NCI-H2196 (cell line): ENCODE results near the gene GGT7.
"Not testable (repeated sequence)": the region's sequence is repeated elsewhere in the genome, so short reads cannot be mapped to it uniquely, and the experiment has no call there.

Experiments used
- DNase-seq: peaks from one replicate; lab custom pipeline; 2025; ENCODE audit not compliant: unreplicated experiment; lab: John Stamatoyannopoulos, UW

GGT7 gene, protein sequence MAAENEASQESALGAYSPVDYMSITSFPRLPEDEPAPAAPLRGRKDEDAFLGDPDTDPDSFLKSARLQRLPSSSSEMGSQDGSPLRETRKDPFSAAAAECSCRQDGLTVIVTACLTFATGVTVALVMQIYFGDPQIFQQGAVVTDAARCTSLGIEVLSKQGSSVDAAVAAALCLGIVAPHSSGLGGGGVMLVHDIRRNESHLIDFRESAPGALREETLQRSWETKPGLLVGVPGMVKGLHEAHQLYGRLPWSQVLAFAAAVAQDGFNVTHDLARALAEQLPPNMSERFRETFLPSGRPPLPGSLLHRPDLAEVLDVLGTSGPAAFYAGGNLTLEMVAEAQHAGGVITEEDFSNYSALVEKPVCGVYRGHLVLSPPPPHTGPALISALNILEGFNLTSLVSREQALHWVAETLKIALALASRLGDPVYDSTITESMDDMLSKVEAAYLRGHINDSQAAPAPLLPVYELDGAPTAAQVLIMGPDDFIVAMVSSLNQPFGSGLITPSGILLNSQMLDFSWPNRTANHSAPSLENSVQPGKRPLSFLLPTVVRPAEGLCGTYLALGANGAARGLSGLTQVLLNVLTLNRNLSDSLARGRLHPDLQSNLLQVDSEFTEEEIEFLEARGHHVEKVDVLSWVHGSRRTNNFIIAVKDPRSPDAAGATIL

DNA sequence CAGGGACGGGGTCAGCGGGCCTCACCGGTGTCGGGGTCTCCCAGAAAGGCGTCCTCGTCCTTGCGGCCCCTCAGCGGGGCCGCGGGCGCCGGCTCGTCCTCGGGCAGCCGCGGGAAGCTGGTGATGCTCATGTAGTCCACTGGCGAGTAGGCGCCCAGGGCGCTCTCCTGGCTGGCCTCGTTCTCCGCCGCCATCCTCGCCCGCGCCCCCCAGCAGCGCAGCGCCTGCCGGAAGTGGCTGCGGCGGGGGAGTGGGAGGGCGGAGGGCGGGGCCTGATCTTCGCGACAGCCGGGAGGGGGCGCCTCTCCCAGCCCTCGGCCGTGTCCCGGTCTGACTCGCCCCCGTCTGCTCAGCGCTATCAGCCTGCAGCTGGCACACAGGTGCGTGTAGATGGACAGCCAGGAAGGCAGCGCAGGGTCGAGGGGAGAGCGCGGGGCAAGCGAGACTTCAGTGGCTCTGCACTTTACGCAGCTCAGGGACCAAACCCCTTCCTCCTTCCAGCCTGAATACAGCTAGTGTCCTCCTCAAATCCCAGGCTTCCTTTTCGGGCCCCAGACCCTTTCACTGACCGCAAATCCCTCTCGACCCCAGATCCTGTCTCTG lies at the start of gene GGT7:
Gene GGT7 (minus strand): TSS at position 235 of the 603 bp plus-strand sequence. CDS start 41 bp downstream, at position 194.
- peak; percentile 83 for DNase-seq

DNA sequence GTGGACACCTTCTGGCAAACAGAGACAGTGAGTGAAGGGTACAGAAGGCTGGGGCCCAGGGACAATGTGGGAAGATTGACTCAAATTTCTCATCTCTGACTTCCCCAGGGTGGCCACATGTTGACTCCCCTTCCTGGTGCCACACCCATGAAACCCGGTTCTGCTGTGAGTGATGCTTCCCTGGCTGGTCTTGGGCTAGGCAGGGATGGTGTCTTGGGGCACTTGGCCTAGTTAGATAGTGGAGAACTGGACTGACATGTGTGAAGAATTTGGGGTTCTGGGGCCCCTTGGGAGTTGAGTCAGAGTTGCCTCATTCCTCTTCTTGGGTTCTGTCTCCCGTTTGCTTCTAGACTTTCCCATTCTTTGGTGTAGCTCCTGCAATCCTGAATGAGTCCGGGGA lies 48.8 kb upstream of the GGT7 start:
- no peak for DNase-seq

DNA sequence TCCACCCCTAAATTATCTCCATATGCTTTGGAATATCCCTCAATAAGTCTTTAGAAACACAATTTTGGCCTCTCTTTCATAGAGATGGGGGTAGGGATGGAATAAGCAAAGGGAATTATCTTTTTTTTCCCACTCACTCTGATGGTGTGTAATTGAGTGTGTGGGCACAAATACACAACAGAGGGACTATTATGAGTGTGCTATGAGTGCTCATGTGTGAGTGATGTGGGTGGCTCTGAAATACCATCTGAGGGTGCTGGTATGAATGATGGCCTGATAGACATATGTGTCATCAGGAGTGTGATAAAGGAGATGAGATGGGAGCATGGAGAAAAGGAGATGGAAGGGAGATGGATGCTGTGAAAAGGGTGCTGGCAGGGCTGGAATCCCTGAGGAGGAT lies 47.4 kb upstream of the GGT7 start:
- no peak for DNase-seq

DNA sequence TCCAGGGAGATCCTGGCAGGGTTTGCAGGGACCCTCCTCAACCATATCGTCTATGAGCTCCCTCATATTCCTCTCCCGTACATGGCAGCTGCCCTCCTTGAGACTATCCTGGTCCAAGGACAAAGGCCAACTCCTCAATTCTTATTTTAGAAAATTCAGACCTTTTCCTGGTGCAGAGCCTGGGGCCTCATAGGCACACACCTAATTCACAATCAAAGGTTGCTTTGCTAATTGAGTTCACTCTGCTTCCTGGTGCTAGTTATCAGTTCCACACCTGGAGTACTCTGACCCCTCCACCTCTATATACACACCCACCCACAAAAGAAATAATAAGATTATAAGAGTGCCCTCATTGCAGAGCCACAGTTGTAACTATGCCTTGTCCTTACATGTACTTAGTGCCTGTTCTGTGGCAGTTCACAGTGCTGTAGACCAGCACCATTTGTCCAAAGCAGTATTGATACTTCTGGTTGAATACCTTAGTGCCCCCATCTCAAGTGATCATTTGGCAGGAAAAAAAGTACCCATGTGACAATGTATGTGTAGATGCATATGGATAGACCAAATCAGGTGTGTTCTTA lies 44.2 kb upstream of the GGT7 start:
- no peak for DNase-seq

DNA sequence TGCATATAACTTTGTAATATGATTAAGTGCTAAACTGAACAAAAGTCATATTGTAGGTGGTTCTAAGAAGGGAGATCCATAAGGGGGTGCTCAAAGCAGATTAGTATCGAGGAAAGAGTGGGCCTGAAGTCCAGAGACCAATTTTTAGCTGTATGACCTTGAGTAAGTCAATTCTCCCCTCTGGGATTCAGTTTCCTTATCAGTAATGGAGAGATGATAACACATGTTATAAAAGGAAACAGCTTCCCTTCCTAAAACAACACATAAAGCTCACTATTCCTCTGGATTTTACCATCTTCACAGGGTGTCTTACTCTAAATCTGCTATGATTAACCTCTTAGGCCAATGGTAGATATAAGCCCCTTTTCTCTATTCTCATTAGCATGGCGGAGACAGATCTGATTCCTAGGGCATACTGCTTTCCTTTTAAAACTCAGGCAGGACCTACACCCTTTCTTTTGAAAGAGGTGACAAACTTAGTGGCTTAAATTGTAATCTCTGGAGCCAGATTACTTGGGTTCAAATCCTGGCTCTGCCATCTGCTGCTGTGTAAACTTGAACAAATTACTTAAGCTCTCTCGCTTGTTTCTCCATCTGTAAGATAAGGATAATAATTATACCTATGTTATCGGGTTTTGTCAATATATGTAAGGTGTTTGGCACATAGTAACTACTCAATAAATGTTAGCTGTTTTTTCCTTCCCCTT lies 43.2 kb upstream of the GGT7 start:
- DNase-seq: no peak

DNA sequence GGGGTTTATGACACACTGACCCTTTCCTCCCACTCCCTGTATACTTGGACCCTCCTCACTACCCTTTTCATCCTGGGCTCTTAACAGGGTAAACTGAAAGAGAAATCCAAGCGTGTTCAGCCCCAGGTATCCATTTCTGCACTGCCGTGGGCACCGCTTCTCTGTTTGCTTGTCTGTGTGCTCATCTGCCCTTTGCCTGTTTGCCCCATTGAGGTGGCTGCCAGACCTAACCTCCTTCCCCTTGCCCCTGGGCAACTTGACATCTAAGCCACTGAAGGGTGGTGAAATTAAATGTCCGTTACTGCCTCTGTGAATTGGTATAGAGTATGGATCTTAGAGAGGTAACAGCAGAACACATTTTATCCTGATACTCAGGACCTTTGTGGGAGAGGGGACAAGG lies 42.5 kb upstream of the GGT7 start:
- DNase-seq: no peak

DNA sequence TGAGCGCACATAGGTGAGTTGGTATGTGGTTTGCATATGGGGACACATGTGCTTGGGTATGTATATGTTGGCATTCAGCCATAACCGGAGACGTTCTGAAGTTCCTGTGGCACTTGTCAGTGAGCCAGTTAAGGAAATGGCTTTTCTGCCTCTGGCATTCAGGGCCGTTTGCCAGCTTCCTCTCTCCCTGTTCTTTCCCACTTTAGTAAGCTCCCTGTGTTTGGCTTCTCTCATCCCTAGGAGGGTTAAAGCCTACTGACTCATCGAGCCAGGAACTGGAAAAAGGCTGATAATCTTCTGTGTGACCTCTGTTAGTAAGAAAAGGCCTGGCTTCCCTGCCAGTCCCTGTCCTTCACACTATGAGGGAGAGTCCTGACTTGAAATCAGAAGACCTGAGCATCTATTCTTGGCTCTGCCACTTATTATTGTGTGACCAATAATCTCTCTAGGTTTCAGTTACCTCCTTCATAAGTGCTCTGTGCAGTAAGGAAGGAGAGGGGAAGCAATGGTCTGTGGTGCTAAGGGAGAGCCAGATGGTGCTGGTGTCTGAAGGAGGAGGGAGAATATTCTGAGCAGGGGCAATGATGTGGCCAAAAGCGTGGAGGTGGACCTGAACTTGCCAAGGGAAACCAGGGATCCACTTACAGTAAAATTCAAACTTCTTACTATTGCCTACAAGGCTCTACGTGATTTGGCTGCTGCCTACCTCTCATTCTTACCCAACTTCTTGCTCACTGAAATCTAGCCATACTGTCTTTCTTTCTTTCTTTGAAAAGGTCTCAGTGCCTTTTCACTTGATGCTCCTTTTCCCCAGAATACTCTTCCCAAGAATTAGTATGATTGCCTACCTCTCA lies 35.2 kb upstream of the GGT7 start:
- peak; percentile 36 for DNase-seq

DNA sequence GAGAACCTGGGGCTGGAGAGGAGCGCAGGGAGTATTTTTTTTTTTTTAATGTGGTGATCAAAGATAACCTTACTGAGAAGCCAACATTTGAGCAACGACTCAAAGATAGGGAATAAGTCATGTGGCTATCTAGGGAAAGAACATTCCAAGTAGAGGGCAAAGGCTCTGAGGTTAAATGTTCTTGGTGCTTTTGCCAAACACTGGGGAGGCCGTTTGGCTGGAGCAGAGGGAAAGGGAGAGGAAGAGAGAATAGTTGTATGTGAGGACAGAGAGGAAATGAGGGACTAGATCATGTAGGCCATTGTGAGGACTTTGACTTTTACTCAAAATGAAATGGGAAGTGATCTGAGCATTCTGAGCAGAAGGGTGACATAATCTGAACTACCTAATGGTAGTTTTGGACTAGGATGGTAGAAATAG lies 31.6 kb upstream of the GGT7 start:
- no peak for DNase-seq

DNA sequence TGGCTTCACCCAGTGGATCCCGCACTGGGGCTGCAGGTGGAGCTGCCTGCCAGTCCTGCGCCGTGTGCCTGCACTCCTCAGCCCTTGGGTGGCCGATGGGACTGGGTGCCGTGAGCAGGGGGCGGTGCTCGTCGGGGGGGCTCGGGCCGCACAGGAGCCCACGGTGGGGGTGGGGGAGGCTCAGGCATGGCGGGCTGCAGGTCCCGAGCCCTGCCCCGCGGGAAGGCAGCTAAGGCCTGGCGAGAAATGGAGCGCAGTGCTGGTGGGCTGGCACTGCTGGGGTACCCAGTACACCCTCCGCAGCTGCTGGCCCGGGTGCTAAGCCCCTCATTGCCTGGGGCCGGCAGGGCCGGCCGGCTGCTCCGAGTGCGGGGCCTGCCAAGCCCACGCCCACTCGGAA lies 26.1 kb upstream of the GGT7 start:
- DNase-seq: not testable (repeated sequence)

DNA sequence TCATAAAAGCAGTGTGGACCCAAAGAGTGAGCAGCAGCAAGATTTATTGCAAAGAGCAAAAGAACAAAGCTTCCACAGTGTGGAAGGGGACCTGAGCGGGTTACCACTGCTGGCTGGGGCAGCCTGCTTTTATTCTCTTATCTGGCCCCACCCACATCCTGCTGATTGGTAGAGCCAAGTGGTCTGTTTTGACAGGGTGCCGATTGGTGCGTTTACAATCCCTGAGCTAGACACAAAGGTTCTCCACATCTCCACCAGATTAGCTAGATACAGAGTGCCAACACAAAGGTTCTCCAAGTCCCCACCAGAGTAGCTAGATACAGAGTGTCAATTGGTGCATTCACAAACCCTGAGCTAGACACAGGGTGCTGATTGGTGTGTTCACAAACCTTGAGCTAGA lies 25.5 kb upstream of the GGT7 start:
- DNase-seq: not testable (repeated sequence)

DNA sequence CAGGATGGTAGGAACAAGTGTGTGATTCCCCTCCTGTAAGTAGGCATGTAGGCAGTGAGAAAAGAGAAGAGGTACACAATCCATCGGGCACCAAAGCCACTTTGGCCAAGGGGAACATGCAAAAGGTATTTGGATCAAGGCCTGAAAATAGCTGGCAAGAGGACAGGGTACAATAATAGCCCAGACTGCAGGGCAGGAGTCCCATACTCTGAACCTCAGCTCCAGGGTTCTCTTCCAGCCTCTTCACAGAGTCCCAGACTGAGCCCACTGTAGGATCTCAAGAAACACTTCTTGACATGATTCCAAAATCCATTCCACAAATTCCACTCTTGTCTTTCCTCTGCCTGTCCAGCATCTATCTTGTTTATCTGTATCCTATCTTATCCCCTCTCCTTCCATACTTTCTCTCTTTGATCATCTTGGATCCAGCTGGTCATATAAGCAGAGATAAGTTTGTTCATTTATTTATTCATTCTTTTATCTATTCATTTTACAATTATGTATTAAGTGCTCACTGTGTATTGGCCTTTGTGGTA lies 23.5 kb upstream of the GGT7 start:
- no peak for DNase-seq

DNA sequence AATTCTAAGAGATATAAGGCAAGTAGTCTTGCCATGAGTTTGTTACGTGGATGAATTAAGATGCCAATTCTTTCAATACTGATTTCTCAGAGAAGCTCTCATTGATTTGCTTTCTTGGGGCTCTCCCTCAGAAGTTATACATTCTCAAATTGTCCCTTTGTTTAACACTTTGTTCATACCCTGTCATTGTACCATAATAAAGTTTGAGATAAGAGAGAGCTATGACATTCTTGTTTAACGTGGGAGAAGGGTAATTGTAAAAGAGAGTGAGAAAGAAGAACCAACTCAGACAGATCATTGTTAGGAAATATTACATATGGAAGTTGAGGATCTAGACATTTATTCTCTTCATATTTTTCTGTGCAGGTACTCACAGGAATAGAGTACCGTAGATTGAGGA lies 22.8 kb upstream of the GGT7 start:
- no peak for DNase-seq

DNA sequence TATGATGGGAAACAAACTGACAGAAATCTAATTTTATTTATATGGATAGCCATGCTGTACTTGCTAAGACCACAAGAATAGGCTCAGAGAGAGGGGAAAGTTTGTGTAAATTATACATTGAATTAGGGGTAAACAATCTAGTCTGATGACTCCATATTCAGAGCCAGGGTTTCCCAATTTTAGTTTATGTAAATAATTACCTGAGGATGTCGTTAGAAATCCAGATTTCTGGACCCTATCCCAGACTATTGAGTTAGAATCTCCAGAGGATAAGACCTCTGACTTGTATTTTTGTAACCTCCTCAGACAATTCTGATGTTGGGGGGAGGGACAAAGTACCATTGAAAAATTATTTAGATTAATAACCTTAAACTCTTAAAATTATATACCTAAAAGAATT lies 22.1 kb upstream of the GGT7 start:
- DNase-seq: no peak

DNA sequence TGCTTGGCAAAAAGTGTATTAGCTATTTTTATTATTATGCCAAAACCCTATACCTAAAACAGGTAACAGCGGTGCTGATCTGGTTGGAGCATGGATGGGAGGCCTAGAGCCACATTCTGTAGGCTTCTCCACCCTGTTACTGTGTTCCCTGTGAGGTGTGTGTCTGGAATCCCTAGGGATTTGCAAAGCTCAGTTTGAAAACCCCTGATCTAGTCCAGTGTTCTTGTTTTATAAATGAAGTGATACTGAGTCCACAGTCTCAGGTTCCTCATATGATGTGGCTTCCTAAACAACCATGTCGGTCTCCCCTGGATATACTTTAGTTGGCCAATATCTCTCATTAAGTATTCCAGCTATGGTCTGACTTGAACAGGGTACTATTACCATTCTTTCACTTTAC lies 20.0 kb upstream of the GGT7 start:
- no peak for DNase-seq

DNA sequence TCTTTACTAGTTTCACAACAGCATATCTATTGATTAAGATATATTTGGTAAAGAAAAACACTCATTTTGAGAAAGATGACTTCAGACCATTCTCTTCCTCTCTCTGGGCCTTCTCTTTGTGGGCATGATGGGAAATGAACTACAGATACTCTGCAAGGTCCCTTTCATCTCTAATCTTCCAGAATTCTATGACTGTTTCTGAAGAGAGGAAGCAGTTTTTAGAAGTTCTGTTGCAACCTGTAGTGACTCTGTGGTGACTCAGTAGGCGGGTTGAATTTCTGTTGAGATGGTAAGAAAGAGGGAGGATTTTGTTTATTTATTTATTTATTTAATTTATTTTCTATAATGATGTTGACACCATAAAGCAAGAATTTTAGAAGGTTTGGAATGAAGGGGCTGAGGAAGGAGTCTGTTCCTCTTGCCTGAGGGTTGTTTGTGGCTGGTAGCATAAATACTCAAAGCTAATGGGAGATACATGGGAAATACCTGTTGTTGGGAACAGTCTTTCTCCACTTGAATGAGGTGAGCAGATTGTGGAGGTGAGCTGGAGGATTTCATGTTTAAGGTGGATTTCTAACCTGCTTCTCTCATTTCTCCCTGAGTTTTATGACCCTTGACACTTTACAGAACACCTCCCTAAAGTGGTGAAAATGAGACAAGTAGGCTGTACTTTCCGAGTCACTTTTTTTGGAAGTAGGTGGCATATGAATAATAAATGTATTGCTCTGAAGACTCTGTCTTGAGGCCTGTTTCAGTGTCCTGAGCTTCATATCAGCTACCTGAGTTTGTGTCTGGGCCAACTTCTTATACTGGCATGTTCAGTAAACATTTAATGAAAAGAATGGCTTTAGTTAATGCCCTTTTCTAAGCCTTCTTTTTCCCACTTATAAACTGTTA lies 18.8 kb upstream of the GGT7 start:
- DNase-seq: no peak

DNA sequence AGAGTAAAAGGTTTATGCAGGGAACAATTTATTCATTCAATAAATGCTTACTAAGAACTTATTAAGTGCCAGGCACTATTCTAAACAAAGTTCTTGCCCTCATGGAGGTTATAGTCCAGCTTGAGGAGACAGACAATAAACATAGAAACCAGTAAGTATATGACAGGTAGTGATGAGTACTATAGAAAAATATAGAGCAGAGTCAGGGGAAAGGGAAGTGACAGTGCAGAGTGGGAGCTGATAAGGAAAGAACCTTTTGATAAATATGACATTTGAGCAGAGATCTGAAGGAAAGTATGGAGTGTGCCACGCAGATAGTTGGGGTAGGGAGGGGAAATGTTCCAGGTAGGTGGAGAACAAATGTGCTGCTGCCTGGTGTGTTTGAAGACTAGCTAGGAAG lies 15.8 kb upstream of the GGT7 start:
- no peak for DNase-seq

DNA sequence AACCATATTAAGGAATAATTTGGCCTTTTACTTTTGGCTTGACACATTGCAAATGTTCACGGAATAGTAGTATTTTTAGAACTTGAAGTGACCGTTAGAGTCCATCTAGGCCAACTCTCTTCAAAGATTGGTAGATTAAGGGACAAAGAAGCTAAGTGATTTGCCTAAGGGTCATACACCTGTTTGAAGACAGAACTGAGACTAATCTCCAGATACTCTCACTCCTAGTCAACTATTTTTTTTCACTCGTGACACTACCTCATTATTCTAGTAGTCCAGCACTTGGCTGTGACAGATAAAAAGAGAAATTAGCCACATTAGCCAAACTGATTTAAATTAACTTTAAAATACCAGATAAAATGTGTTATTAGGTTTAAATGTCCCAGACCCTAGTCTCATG lies 14.4 kb upstream of the GGT7 start:
- no peak for DNase-seq

DNA sequence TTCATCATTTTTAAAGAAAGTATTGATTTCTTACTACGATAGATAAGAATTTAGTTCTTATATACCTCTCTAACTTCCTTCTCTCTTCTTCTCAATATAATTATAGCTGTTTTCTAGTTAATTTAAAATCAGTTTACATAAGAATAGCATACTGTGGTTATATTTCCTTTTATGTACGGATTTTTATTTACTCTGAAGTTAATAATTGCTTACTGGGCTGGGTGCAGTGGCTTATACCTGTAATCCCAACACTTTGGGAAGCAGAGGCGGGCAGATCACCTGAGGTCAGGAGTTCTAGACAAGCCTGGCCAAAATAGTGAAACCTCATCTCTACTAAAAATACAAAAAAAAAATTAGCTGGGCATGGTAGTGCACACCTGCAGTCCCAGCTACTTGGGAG lies 13.5 kb upstream of the GGT7 start:
- no peak for DNase-seq

DNA sequence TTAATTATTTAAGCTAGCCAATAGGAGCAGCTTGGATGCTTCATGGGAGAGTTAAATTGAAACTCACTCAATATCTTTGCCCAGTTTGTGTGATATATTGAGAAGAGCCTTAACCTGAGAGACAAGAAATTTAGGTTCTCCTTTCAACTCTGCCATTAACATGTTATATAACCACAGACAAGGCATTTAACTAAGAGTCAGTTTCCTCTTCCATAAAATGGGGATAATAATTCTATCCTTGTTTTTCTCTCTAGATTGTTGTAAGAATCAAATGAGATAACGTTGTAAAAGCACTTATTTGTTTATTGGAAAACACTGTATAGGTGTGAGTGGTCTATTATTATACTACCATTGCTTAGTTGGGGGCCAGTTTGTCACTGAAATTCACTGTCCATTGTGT lies 11.6 kb upstream of the GGT7 start:
- no peak for DNase-seq
